Fibroblast of lung (primary cell): ENCODE measurements around the gene CA12. TPM values are rescaled to one million over a fixed set of nuclear protein-coding genes. Genes with fewer than 3 reads are reported as not detected.

ENCODE experiments used
- DNase-seq, 2 donors: peaks; one replicate each; pipeline versions ENCODE4 v3.0.0 to v3.0.0-alpha.2; 2010; ENCODE audit warnings: low read depth in 2 of 2
- H2AFZ ChIP-seq: 2 replicates; pipeline ENCODE4 v1.5.1; 2012; ENCODE audit warnings: low read length, control low read depth, inconsistent platforms
- H3K27ac ChIP-seq: 2 replicates; pipeline ENCODE4 v1.5.1; 2011; ENCODE audit warnings: low read length, control low read depth; ENCODE audit not compliant: insufficient read depth
- H3K27me3 ChIP-seq: 2 replicates; pipeline ENCODE4 v1.5.1; 2011; ENCODE audit warnings: mild to moderate bottlenecking, low read length; ENCODE audit not compliant: control insufficient read depth, insufficient read depth
- H3K36me3 ChIP-seq: 2 replicates; pipeline ENCODE4 v1.5.1; 2011; ENCODE audit warnings: low read length; ENCODE audit not compliant: control insufficient read depth, insufficient read depth
- H3K4me1 ChIP-seq: 2 replicates; pipeline ENCODE4 v1.5.1; 2011; ENCODE audit warnings: low read length; ENCODE audit not compliant: control insufficient read depth, insufficient read depth; ENCODE audit errors: extremely low read depth
- H3K4me2 ChIP-seq: 2 replicates; pipeline ENCODE4 v1.5.1; 2011; ENCODE audit warnings: low read length, control low read depth; ENCODE audit not compliant: insufficient read depth; ENCODE audit errors: extremely low read depth
- H3K4me3 ChIP-seq, 4 experiments: fragments of 200-600 bp in 1 of 4; sonication (generic) in 1 of 4; replicated peaks in 1 of 4; 2 replicates each; pipeline ENCODE4 v1.5.1; 2011 to 2016; ENCODE audit warnings: low read length in 4 of 4, low read depth in 3 of 4, mild to moderate bottlenecking in 3 of 4, control low read depth in 2 of 4, inconsistent platforms in 1 of 4, mixed read lengths in 1 of 4; ENCODE audit not compliant: insufficient read depth in 1 of 4; ENCODE audit errors: control extremely low read depth in 1 of 4
- H3K79me2 ChIP-seq: 2 replicates; pipeline ENCODE4 v1.5.1; 2012; ENCODE audit warnings: mild to moderate bottlenecking, low read length, inconsistent platforms; ENCODE audit not compliant: control insufficient read depth, insufficient read depth
- H3K9ac ChIP-seq: 2 replicates; pipeline ENCODE4 v1.5.1; 2011; ENCODE audit warnings: mild to moderate bottlenecking, low read length, control low read depth; ENCODE audit not compliant: insufficient read depth
- H3K9me3 ChIP-seq: 2 replicates; pipeline ENCODE4 v1.5.1; 2012; ENCODE audit warnings: low read depth, low read length; ENCODE audit not compliant: control insufficient read depth, insufficient read depth
- H4K20me1 ChIP-seq: 2 replicates; pipeline ENCODE4 v1.5.1; 2011; ENCODE audit warnings: low read length; ENCODE audit not compliant: control insufficient read depth, insufficient read depth; ENCODE audit errors: extremely low read depth
- CTCF ChIP-seq, 2 donors: IDR thresholded peaks in 1 of 2; conservative IDR thresholded peaks in 1 of 2; 1 replicate in 1 of 2; 2 replicates in 1 of 2; pipeline ENCODE4 v1.5.1; 2011 to 2012; ENCODE audit warnings: low read length in 2 of 2, control low read depth in 1 of 2, inconsistent platforms in 1 of 2, low read depth in 1 of 2, mild to moderate bottlenecking in 1 of 2
- EZH2 ChIP-seq: IDR thresholded peaks from 2 replicates; pipeline ENCODE4 v1.5.1; 2012; ENCODE audit warnings: low read length, control low read depth, mild to moderate bottlenecking; ENCODE audit errors: missing control alignments
- polyA plus RNA-seq, 2 donors: library from polyadenylated mRNA; depleted of rRNA in 1 of 2; stranded (reverse) in 1 of 2; unstranded in 1 of 2; fragments of >200 nt; gene quantifications; 2 replicates each; pipeline ENCODE4 v1.2.1, GENCODE V29; 2011 to 2012; ENCODE audit warnings: missing spikeins in 1 of 2
- total RNA-seq: library from RNA; depleted of rRNA; stranded (reverse); fragments of >200 nt; gene quantifications from 2 replicates; pipeline ENCODE4 v1.2.1, GENCODE V29; 2014

Gene CA12
- total and polyA plus RNA-seq, 2 donors (not counting 1 experiment from before 2014, with no cell fraction given), result 30.6 to 48.4 TPM

- Histone ChIP-seq H3K79me2 (no peaks in the 10 kb centered on the region), H3K4me1 (no peaks in the 10 kb centered on the region), H4K20me1 (no peaks in the 10 kb centered on the region), H3K36me3 (no peaks in the 10 kb centered on the region), H3K9ac (no peak overlapping the region), H3K27ac (no peak overlapping the region), H3K27me3 (no peaks in the 10 kb centered on the region), H3K4me2 (no peak overlapping the region), H2AFZ (no peak overlapping the region), H3K4me3 (no peak overlapping the region), H3K9me3 (no peaks in the 10 kb centered on the region)
- no peak for DNase-seq
- no peak for TF ChIP-seq CTCF (conservative IDR thresholded peaks at IDR 0.05 in 1 of 2, IDR thresholded peaks at IDR 0.05 in 1 of 2; ENCODE audit: low read depth in 1 of 2, low read length in 2 of 2)
- no peak for TF ChIP-seq EZH2
Measured at GRCh38 chr15:63405683-63406390, 24.2 kb upstream of the CA12 start.

GRCh38 chr15:63405159-63405558 lies 23.5 kb upstream of the CA12 start:
- Histone ChIP-seq H3K36me3 (no peaks in the 10 kb centered on the region), H3K79me2 (no peaks in the 10 kb centered on the region), H3K4me3 (no peak overlapping the region), H3K27me3 (no peaks in the 10 kb centered on the region), H3K4me1 (no peaks in the 10 kb centered on the region), H3K9ac (no peak overlapping the region), H3K27ac (no peak overlapping the region), H2AFZ (peak overlapping the region; percentile 85), H4K20me1 (no peaks in the 10 kb centered on the region), H3K9me3 (no peaks in the 10 kb centered on the region), H3K4me2 (peak overlapping the region; percentile 82)
- no peak for TF ChIP-seq CTCF (conservative IDR thresholded peaks at IDR 0.05 in 1 of 2, IDR thresholded peaks at IDR 0.05 in 1 of 2; ENCODE audit: low read depth in 1 of 2, low read length in 2 of 2)
- no peak for TF ChIP-seq EZH2
- no peak for DNase-seq

- Histone ChIP-seq H3K27ac (no peak overlapping the region), H3K4me3 (no peak overlapping the region), H3K4me1 (no peaks in the 10 kb centered on the region), H3K9me3 (no peaks in the 10 kb centered on the region), H3K9ac (no peak overlapping the region), H3K79me2 (no peaks in the 10 kb centered on the region), H3K27me3 (no peaks in the 10 kb centered on the region), H3K4me2 (no peak overlapping the region), H2AFZ (peak overlapping the region; percentile 19), H4K20me1 (no peaks in the 10 kb centered on the region), H3K36me3 (no peaks in the 10 kb centered on the region)
- peak in 1 of 2 donors; percentile 23 for DNase-seq
- no peak for TF ChIP-seq CTCF (conservative IDR thresholded peaks at IDR 0.05 in 1 of 2, IDR thresholded peaks at IDR 0.05 in 1 of 2; ENCODE audit: low read depth in 1 of 2, low read length in 2 of 2)
- TF ChIP-seq EZH2, result no peak
Measured at GRCh38 chr15:63403254-63403945, 21.8 kb upstream of the CA12 start.
